ENCODE data around the gene NKIRAS1.
"Not testable (repeated sequence)": the region's sequence is repeated elsewhere in the genome, so short reads cannot be mapped to it uniquely, and the experiment has no call there.

Gene NKIRAS1

DNA sequence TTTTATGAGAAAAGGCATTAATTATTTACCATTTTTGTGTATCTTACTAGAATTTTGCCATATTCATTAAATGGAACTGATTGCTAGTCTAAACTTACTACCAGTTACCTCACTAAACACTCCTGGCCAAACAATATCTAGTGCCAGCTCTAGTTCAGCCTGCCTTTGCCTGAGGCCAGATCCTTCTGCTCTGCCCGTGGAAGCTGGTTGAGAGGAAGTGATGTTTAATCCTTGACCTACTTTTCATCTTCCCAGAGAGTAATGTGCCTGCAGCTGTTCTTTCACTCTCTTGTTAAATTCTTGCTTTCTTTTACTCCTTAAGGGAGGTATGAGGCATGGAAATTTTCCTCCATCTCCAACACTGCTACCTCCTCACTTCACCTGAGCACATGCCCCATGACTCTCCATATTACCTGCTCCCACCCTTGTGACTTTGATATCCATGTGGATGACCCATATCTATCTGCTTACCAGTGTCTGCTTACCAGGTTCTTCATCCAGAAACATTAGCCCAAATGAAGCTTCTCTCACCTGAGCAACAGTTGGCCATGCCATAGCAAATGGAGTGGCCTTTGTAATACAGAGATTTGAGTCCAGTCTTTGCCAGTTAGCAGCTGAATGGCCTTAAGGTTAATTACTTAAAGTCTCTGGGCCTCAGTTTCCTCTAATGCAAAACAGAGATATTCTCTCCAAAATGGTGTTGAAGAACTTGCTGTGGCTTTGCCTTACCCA, 57.6 kb downstream of the NKIRAS1 start:
- ChIA-PET POLR2A (interaction anchor here (1.1 kb wide), 1 partner anchor 18 kb away, joined by 4 read pairs; no protein-coding TSS in a partner anchor), CTCF (interaction anchor here (1.1 kb wide), 1 partner anchor 25 kb away, joined by 3 read pairs; no protein-coding TSS in a partner anchor)
- no peak for DNase-seq (ENCODE audit: low read depth, low spot score)
- TF ChIP-seq, protein P1, sequence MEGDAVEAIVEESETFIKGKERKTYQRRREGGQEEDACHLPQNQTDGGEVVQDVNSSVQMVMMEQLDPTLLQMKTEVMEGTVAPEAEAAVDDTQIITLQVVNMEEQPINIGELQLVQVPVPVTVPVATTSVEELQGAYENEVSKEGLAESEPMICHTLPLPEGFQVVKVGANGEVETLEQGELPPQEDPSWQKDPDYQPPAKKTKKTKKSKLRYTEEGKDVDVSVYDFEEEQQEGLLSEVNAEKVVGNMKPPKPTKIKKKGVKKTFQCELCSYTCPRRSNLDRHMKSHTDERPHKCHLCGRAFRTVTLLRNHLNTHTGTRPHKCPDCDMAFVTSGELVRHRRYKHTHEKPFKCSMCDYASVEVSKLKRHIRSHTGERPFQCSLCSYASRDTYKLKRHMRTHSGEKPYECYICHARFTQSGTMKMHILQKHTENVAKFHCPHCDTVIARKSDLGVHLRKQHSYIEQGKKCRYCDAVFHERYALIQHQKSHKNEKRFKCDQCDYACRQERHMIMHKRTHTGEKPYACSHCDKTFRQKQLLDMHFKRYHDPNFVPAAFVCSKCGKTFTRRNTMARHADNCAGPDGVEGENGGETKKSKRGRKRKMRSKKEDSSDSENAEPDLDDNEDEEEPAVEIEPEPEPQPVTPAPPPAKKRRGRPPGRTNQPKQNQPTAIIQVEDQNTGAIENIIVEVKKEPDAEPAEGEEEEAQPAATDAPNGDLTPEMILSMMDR (IDR thresholded peaks at IDR 0.05; ENCODE audit: insufficient read depth, low read length, missing control alignments), result no peak
- no peak overlapping the region for H3K4me3 ChIP-seq (ENCODE audit: low read depth, low read length)

DNA sequence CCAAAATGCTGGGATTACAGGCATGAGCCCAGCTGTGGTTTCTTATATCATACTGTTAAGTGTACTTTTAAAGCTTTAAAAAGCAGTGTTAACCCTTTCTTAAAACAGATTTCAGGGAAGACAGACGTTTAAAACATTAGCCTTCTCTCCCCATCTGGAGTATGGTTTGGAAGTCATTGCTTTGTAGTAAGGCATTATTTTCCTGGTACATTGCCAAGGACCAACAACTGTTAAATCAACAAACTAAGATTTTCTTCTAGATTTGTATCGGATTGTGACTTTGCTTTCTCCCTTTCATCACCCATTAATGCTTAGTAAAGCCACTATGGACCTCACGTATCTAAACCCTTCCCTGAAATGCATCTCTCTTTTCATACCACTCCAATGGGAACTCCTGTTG, 60.5 kb downstream of the NKIRAS1 start:
- H3K4me3 ChIP-seq (ENCODE audit: low read depth, low read length), result no peak overlapping the region
- POLR2A ChIA-PET, result no interaction called here
- CTCF ChIA-PET, result interaction anchor here (2.2 kb wide), 1 partner anchor 9 kb away, joined by 6 read pairs; no protein-coding TSS in a partner anchor
- no peak for DNase-seq (ENCODE audit: low read depth, low spot score)
- TF ChIP-seq, protein P1 (IDR thresholded peaks at IDR 0.05; ENCODE audit: insufficient read depth, low read length, missing control alignments), result no peak

DNA sequence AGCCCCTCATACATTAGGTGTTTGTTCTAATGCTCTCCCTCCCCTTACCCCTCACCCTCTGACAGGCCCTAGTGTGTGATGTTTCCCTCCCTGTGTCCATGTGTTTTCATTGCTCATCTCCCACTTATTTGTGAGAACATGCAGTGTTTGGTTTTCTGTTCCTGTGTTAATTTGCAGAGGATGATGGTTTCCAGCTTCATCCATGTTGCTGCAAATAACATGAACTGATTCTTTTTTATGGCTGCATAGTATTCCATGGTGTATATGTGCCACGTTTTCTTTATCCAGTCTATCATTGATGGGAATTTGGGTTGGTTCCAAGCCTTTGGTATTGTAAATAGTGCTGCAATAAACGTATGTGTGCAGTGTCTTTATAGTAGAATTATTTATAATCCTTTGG, 67.3 kb downstream of the NKIRAS1 start:
- CTCF ChIA-PET; H3K4me3 ChIP-seq (ENCODE audit: low read depth, low read length); POLR2A ChIA-PET; DNase-seq (ENCODE audit: low read depth, low spot score): not testable (repeated sequence)

DNA sequence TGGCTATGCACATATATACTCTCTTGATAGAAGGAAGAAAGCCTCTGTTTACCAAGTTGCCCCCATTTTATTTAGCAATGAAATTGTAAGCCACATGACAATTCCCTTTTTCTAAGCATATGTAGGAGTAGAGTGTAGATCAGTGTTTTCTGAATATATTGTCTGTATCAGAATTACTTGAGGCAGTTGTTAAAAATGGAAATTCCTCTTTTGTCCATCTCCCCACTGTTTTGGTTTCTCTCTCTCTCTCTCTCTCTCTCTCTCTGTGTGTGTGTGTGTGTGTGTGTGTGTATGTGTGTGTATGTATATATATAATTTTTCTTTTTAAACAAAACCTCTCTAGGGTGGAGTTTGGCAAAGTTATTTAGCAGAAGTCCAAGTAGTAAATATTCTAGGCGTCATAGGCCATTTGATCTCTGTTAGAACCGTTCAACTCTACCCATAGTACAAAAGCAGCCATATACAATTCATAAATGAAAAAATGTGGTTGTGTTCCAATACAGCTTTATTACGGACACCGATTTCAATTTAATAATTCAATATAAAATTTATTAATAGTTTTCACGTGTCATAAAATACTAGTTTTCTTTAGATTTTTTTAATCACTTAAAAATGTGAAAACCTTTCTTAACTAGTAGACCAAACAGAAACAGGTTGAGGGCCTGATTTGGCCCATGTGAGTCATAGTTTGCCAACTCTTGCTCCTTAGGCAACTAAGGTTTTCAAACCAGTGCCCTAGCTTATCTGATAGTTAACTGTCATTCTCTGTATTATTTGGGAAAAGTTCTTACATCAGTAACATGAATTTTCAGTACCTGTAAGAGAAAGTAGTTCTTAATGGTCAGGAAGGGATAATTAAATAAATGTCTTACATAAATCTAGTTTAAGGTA, 71.2 kb downstream of the NKIRAS1 start:
- TF ChIP-seq, protein P1 (IDR thresholded peaks at IDR 0.05; ENCODE audit: insufficient read depth, low read length, missing control alignments), result no peak
- ChIA-PET POLR2A (no interaction called here), CTCF (interaction anchor here (1.7 kb wide), 1 partner anchor 11 kb away, joined by 6 read pairs; no protein-coding TSS in a partner anchor)
- DNase-seq (ENCODE audit: low read depth, low spot score), result no peak
- no peak overlapping the region for H3K4me3 ChIP-seq (ENCODE audit: low read depth, low read length)

DNA sequence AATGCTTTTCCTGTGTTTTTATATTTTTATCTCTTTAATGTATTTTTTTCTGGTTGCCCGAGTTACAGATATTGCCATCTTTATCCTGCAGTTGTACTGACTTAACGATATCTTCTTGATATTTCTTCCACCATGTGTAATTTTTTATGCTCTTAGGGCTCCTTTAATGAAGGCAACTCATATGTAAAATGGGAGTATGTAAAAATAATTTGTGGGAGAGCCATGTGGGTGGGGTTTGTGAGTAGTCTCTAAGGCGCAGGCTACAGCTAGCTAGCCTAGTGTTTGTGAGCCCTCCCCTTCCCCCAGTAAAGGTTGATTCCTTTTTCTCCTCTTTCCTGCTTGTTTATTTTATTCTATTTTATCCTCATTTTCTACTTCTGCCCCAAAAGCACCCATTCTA, 72.9 kb downstream of the NKIRAS1 start:
- CTCF ChIA-PET, result interaction anchor here (1.7 kb wide), 1 partner anchor 10 kb away, joined by 6 read pairs; no protein-coding TSS in a partner anchor

More for the DNA sequence above, 72.9 kb downstream of the NKIRAS1 start:
- TF ChIP-seq, protein P1 (IDR thresholded peaks at IDR 0.05; ENCODE audit: insufficient read depth, low read length, missing control alignments), result no peak
- POLR2A ChIA-PET, result no interaction called here
- DNase-seq (ENCODE audit: low read depth, low spot score), result no peak
- H3K4me3 ChIP-seq (ENCODE audit: low read depth, low read length), result no peak overlapping the region
